ENCODE results near the gene CTNNA2. TPM values are rescaled to one million over a fixed set of nuclear protein-coding genes. Genes with fewer than 3 reads are reported as not detected.

CTNNA2 gene
- total and polyA plus RNA-seq, 2 of the 8 experiments (the other 6 are each of a cell fraction or from before 2014, with no cell fraction given), result 3.9 to 9.0 TPM

DNA sequence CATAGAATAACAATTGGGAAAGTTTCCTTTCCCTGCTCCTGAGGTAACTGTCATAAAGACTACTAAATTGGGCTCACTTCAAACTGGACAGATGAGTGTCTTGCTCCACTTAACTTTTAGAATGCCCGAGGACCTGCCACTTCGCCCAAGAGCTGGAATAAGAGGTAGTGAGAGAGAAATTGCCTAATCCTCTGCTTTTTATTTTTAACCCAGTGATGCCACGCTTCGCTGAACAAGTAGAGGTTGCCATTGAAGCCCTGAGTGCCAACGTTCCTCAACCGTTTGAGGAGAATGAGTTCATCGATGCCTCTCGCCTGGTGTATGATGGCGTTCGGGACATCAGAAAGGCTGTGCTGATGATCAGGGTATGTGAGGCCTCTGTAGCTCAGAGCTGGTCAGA, 1061.1 kb downstream of the CTNNA2 start:
- Histone ChIP-seq H2BK20ac (ENCODE audit: low read length) (no peak overlapping the region), H4K5ac (ENCODE audit: insufficient read length, low read depth, low read length) (no peak overlapping the region), H3K27ac (ENCODE audit: low read depth, low read length) (no peak overlapping the region), H3K4me3 (ENCODE audit: extremely low read depth in 1 of 4, insufficient read depth in 2 of 4, low read depth in 3 of 4, low read length in 4 of 4) (no peak overlapping the region), H3K36me3 (ENCODE audit: control insufficient read depth in 2 of 4, insufficient read depth in 4 of 4, low read length in 3 of 4) (no peaks in the 10 kb centered on the region), H4K20me1 (replicated peaks in 1 of 2; ENCODE audit: control insufficient read depth in 1 of 2, insufficient read depth in 2 of 2, low read length in 2 of 2) (no peaks in the 10 kb centered on the region), H2BK5ac (ENCODE audit: low read depth, low read length) (no peak overlapping the region), H3K23ac (ENCODE audit: insufficient read length) (no peak overlapping the region), H3K79me2 (ENCODE audit: control insufficient read depth in 1 of 2, insufficient read depth in 2 of 2, low read length in 2 of 2) (no peaks in the 10 kb centered on the region), H3K4me1 (replicated peaks in 1 of 4; ENCODE audit: control insufficient read depth in 3 of 4, insufficient read depth in 4 of 4, low read length in 3 of 4) (no peaks in the 10 kb centered on the region), H3K9me3 (ENCODE audit: insufficient read depth in 2 of 2, low read depth in 1 of 2, low read length in 1 of 2) (no peaks in the 10 kb centered on the region), H4K91ac (replicated peaks; ENCODE audit: insufficient read length, low read length) (no peak overlapping the region), H2BK12ac (ENCODE audit: low read depth, low read length) (no peak overlapping the region), H4K8ac (ENCODE audit: extremely low read depth, insufficient read depth, low read length) (no peak overlapping the region), H2AFZ (ENCODE audit: low read length) (no peak overlapping the region), H3K18ac (ENCODE audit: extremely low read depth, low read length) (no peak overlapping the region), H3K56ac (replicated peaks; ENCODE audit: insufficient read length, low read depth, low read length) (no peak overlapping the region), H3K9ac (replicated peaks in 1 of 4; ENCODE audit: extremely low read depth in 1 of 4, low read depth in 3 of 4, low read length in 3 of 4) (no peak overlapping the region), H2BK15ac (ENCODE audit: low read length) (no peak overlapping the region), H3K23me2 (ENCODE audit: low read depth, low read length) (no peaks in the 10 kb centered on the region), H3K27me3 (replicated peaks in 1 of 4; ENCODE audit: control insufficient read depth in 3 of 4, extremely low read depth in 1 of 4, insufficient read depth in 3 of 4, low read length in 3 of 4) (no peaks in the 10 kb centered on the region), H2BK120ac (replicated peaks; ENCODE audit: low read depth, low read length) (no peak overlapping the region), H3K4ac (replicated peaks; ENCODE audit: insufficient read length, low read depth, low read length) (no peak overlapping the region), H3K4me2 (ENCODE audit: insufficient read depth in 1 of 2, low read depth in 2 of 2, low read length in 2 of 2) (no peak overlapping the region), H3K14ac (ENCODE audit: insufficient read length) (no peak overlapping the region), H2AK5ac (ENCODE audit: low read depth, low read length) (no peak overlapping the region), H3K79me1 (ENCODE audit: low read depth, low read length) (no peaks in the 10 kb centered on the region)
- FAIRE-seq (no peak), DNase-seq (ENCODE audit: low read depth in 1 of 2, low spot score in 2 of 2) (no peak)
- CTCF ChIA-PET (ENCODE audit: partially characterized antibody), result interaction anchor here (0.7 kb wide), 2 partner anchors 12 to 55 kb away, joined by 3 read pairs; no protein-coding TSS in a partner anchor
- 95% methylated on average over 10 of the region's 10 CpGs; no CpG with 5 or more reads in 1 of the 2 experiments for WGBS, 2 experiments (ENCODE audit: extremely low coverage in 1 of 2, insufficient coverage in 1 of 2, insufficient read length in 1 of 2, insufficient replicate concordance in 2 of 2, low coverage in 1 of 2, low lambda C conversion rate in 2 of 2, missing lambda C conversion rate in 1 of 2)
- POLR2A ChIA-PET (ENCODE audit: partially characterized antibody), result no interaction called here
- TF ChIP-seq SIRT6 (IDR thresholded peaks at IDR 0.05; ENCODE audit: low read length), result no peak
- TF ChIP-seq SP2 (IDR thresholded peaks at IDR 0.05; ENCODE audit: low read length), result no peak
- no peak for TF ChIP-seq TEAD4 (IDR thresholded peaks at IDR 0.05; ENCODE audit: low read depth, low read length)
- TF ChIP-seq, protein P1, sequence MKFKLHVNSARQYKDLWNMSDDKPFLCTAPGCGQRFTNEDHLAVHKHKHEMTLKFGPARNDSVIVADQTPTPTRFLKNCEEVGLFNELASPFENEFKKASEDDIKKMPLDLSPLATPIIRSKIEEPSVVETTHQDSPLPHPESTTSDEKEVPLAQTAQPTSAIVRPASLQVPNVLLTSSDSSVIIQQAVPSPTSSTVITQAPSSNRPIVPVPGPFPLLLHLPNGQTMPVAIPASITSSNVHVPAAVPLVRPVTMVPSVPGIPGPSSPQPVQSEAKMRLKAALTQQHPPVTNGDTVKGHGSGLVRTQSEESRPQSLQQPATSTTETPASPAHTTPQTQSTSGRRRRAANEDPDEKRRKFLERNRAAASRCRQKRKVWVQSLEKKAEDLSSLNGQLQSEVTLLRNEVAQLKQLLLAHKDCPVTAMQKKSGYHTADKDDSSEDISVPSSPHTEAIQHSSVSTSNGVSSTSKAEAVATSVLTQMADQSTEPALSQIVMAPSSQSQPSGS (IDR thresholded peaks at IDR 0.05; ENCODE audit: low read length), result no peak
- no peak for TF ChIP-seq ASH2L (IDR thresholded peaks at IDR 0.05; ENCODE audit: low read length)
- TF ChIP-seq RAD21 (IDR thresholded peaks at IDR 0.05 in 1 of 2, conservative IDR thresholded peaks at IDR 0.05 in 1 of 2; ENCODE audit: low read depth in 2 of 2, low read length in 2 of 2), result no peak
- TF ChIP-seq HDAC2 (IDR thresholded peaks at IDR 0.05; ENCODE audit: borderline replicate concordance in 1 of 2, low read depth in 2 of 2, low read length in 2 of 2), result no peak
- no peak for TF ChIP-seq NRF1 (IDR thresholded peaks at IDR 0.05; ENCODE audit: low read depth, low read length)

All from H1 (cell line).